Liver (tissue), 9 donors: Measurements from ENCODE around the gene TMBIM1. TPM values are rescaled to one million over a fixed set of nuclear protein-coding genes. Genes with fewer than 3 reads are reported as not detected.
"Not testable (repeated sequence)": the region's sequence is repeated elsewhere in the genome, so short reads cannot be mapped to it uniquely, and the experiment has no call there.

Source experiments
- DNase-seq: peaks from one replicate; pipeline ENCODE4 v3.0.0-alpha.2; 2017; ENCODE audit warnings: low spot score
- H3K27ac ChIP-seq, 2 donors: one replicate each; pipeline ENCODE4 v1.7.0; 2013; ENCODE audit warnings: inconsistent platforms in 2 of 2, low read length in 2 of 2, control low read depth in 1 of 2, low read depth in 1 of 2, mild to moderate bottlenecking in 1 of 2
- H3K27me3 ChIP-seq, 4 donors: one replicate each; pipeline versions ENCODE4 v1.6.1 to v1.7.0; 2013; ENCODE audit warnings: low read length in 3 of 4, inconsistent platforms in 1 of 4, mild to moderate bottlenecking in 1 of 4, moderate library complexity in 1 of 4; ENCODE audit not compliant: control insufficient read depth in 4 of 4, insufficient read depth in 4 of 4
- H3K36me3 ChIP-seq, 4 donors: one replicate each; pipeline versions ENCODE4 v1.6.1 to v1.7.0; 2013; ENCODE audit warnings: low read length in 3 of 4, mild to moderate bottlenecking in 3 of 4, low read depth in 1 of 4, moderate library complexity in 1 of 4; ENCODE audit not compliant: control insufficient read depth in 4 of 4, insufficient read depth in 3 of 4
- H3K4me1 ChIP-seq, 4 donors: one replicate each; pipeline versions ENCODE4 v1.6.1 to v1.7.0; 2013; ENCODE audit warnings: low read length in 3 of 4, mild to moderate bottlenecking in 3 of 4, moderate library complexity in 1 of 4; ENCODE audit not compliant: control insufficient read depth in 4 of 4, insufficient read depth in 4 of 4
- H3K4me3 ChIP-seq, 3 donors: one replicate each; pipeline versions ENCODE4 v1.6.1 to v1.7.0; 2013; ENCODE audit warnings: low read length in 3 of 3, control low read depth in 1 of 3, low read depth in 1 of 3, mild to moderate bottlenecking in 1 of 3
- H3K9ac ChIP-seq, 2 donors: one replicate each; pipeline ENCODE4 v1.7.0; 2013; ENCODE audit warnings: low read length in 2 of 2, mild to moderate bottlenecking in 2 of 2, moderate library complexity in 2 of 2, control low read depth in 1 of 2, low read depth in 1 of 2
- H3K9me3 ChIP-seq, 4 donors: one replicate each; pipeline versions ENCODE4 v1.6.1 to v1.7.0; 2013; ENCODE audit warnings: low read length in 3 of 4; ENCODE audit not compliant: control insufficient read depth in 4 of 4
- ATF3 ChIP-seq: IDR thresholded peaks from 2 replicates; pipeline ENCODE4 v1.6.1; 2016; ENCODE audit warnings: antibody characterized with exemption
- EGR1 ChIP-seq, 2 donors: IDR thresholded peaks; 2 replicates each; pipeline ENCODE4 v1.6.1; 2016 to 2018; ENCODE audit warnings: antibody characterized with exemption in 2 of 2, low read depth in 2 of 2
- HNF4A ChIP-seq, 2 donors: conservative IDR thresholded peaks; 2 replicates each; pipeline ENCODE4 v1.6.1; 2016; ENCODE audit warnings: antibody characterized with exemption in 2 of 2, mild to moderate bottlenecking in 2 of 2
- JUND ChIP-seq, 2 donors: IDR thresholded peaks; 2 replicates each; pipeline ENCODE4 v1.6.1; 2016; ENCODE audit warnings: antibody characterized with exemption in 2 of 2
- RAD21 ChIP-seq, 2 donors: IDR thresholded peaks; 2 replicates each; pipeline ENCODE4 v1.6.1; 2016; ENCODE audit warnings: antibody characterized with exemption in 2 of 2, mild to moderate bottlenecking in 2 of 2
- REST ChIP-seq: IDR thresholded peaks from 2 replicates; pipeline ENCODE4 v1.6.1; 2016; ENCODE audit warnings: antibody characterized with exemption, mild to moderate bottlenecking
- RXRA ChIP-seq, 2 donors: IDR thresholded peaks; 2 replicates each; pipeline ENCODE4 v1.6.1; 2017 to 2018; ENCODE audit warnings: antibody characterized with exemption in 2 of 2, mild to moderate bottlenecking in 1 of 2
- SP1 ChIP-seq: IDR thresholded peaks from 2 replicates; pipeline ENCODE4 v1.6.1; 2018; ENCODE audit warnings: antibody characterized with exemption, mild to moderate bottlenecking
- YY1 ChIP-seq: IDR thresholded peaks from 2 replicates; pipeline ENCODE4 v1.6.1; 2016; ENCODE audit warnings: antibody characterized with exemption, mild to moderate bottlenecking
- ZBTB33 ChIP-seq: IDR thresholded peaks from 2 replicates; pipeline ENCODE4 v1.6.1; 2016; ENCODE audit warnings: antibody characterized with exemption
- WGBS: extraction: QIAGEN DNeasy Blood & Tissue Kit; methylation state at CpG from one replicate; pipeline ENCODE4 v1.1.7; 2013; 5-methylcytosine and 5-hydroxymethylcytosine counted together
- polyA plus RNA-seq, 2 donors: library from polyadenylated mRNA; stranded (reverse) in 1 of 2; unstranded in 1 of 2; fragments of 200-250 nt in 1 of 2; fragments of >200 nt in 1 of 2; fragmentation: Nextera tagmentation in 1 of 2; extraction: Ambion mirVana in 1 of 2; gene quantifications; one replicate each; pipeline versions ENCODE4 v1.2.1 to v1.2.3, GENCODE V29; 2013 to 2015
- total RNA-seq, 2 donors: library from RNA; depleted of rRNA; stranded (reverse); fragments of >200 nt; gene quantifications; one replicate each; pipeline ENCODE4 v1.2.3, GENCODE V29; 2014
- donor health status: healthy.
- donor health status: healthy.
- donor health status: healthy.
- donor health status: healthy.
- donor health status: healthy.

TMBIM1 gene
- total and polyA plus RNA-seq, 4 donors = 61.8 to 133 (median 114) TPM

DNA sequence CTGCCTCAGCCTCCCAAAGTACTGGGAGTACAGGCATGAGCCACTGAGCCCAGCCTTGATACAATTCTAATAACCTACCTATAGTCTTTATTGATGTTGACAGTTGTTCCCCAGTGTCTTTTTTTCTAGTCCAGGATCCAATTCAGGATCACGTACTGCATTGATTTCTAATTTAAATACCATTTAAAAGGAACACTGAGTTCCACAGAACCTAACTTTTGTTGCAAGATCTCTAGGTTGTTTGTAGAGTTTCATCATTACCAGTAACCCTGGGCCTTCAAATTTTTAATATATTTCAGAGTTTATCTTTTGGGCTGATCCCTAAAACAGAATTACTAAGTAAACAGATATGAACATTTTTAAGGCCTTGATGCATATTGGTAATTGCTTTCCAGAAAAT, 21.1 kb upstream of the TMBIM1 start:
- Histone ChIP-seq H3K9ac (no peak overlapping the region), H3K27me3 (no peaks in the 10 kb centered on the region), H3K36me3 (no peaks in the 10 kb centered on the region), H3K27ac (peak overlapping the region in 1 of 2 donors; percentile 19), H3K4me3 (no peak overlapping the region), H3K4me1 (peaks cover 6 to 19% (median 12%) of the 10 kb centered on the region in 4 donors), H3K9me3 (no peaks in the 10 kb centered on the region)
- DNase-seq = no peak
- 42% methylated on average over 1 of the region's 1 CpG for WGBS
- TF ChIP-seq SP1 (peak; percentile 85), EGR1 (IDR thresholded peaks at IDR 0.05; ENCODE audit: low read depth in 2 of 2) (no peak), YY1 (no peak), RAD21 (IDR thresholded peaks at IDR 0.05) (peak in 1 of 2 donors; percentile 15), RXRA (IDR thresholded peaks at IDR 0.05) (peak in 1 of 2 donors; percentile 48), ATF3 (peak; percentile 61), HNF4A (conservative IDR thresholded peaks at IDR 0.05) (peak; percentile 33 to 67)

- Histone ChIP-seq H3K36me3 (no peaks in the 10 kb centered on the region), H3K9me3 (no peaks in the 10 kb centered on the region), H3K4me3 (no peak overlapping the region), H3K4me1 (peaks cover 6 to 19% (median 12%) of the 10 kb centered on the region in 4 donors), H3K27ac (peak overlapping the region; percentile 7 to 29), H3K27me3 (no peaks in the 10 kb centered on the region), H3K9ac (no peak overlapping the region)
- peak; percentile 22 for TF ChIP-seq ZBTB33
- peak in 1 of 2 donors; percentile 35 for TF ChIP-seq HNF4A (conservative IDR thresholded peaks at IDR 0.05)
- no peak for TF ChIP-seq SP1
- no peak for TF ChIP-seq REST
- WGBS = 25% methylated on average over 2 of the region's 2 CpGs
- no peak for DNase-seq
Measured at GRCh38 chr2:218312267-218312756, 20.0 kb upstream of the TMBIM1 start.

DNA sequence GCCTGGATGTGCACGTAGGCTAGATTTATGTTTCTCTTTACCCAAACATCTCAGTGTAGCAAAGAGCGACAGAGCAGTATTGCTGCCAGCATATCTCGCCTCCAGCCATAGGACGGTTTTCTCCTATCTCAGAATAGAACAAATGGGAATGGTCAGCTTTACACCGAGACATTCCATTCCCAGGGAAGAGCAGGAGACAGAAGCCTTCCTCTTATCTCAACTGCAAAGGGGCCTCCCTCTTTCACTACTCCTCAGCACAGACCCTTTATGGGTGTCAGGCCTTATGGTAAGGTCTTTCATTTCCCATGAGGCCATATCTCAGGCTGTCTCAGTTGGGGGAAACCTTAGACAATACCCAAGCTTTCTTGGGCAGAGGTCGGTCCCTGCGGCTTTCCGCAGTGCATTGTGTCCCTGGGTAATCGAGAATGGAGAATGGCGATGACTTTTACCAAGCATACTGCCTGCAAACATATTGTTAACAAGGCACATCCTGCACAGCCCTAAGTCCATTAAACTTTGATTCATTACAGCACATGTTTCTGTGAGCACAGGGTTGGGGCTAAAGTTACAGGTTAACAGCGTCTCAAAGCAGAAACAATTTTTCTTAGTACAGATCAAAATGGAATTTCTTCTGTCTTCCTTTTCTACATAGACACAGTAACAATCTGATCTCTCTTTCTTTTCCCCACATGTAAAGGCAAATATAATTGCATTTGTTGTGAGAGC, 19.4 kb upstream of the TMBIM1 start:
- H3K4me3 ChIP-seq, H3K27me3 ChIP-seq, H3K9ac ChIP-seq, H3K36me3 ChIP-seq, DNase-seq, H3K9me3 ChIP-seq: not testable (repeated sequence)
- TF ChIP-seq HNF4A (conservative IDR thresholded peaks at IDR 0.05) (peak; percentile 13 to 59), REST (peak; percentile 17), JUND (IDR thresholded peaks at IDR 0.05) (peak in 1 of 2 donors; percentile 23)
- H3K27ac ChIP-seq = peak overlapping the region in 1 of 2 donors; percentile 29
- peaks cover 6 to 21% (median 13%) of the 10 kb centered on the region in 4 donors for H3K4me1 ChIP-seq
- 68% methylated on average over 11 of the region's 11 CpGs for WGBS
